ENCODE measurements around the gene CC2D1A.

The CC2D1A gene

DNA sequence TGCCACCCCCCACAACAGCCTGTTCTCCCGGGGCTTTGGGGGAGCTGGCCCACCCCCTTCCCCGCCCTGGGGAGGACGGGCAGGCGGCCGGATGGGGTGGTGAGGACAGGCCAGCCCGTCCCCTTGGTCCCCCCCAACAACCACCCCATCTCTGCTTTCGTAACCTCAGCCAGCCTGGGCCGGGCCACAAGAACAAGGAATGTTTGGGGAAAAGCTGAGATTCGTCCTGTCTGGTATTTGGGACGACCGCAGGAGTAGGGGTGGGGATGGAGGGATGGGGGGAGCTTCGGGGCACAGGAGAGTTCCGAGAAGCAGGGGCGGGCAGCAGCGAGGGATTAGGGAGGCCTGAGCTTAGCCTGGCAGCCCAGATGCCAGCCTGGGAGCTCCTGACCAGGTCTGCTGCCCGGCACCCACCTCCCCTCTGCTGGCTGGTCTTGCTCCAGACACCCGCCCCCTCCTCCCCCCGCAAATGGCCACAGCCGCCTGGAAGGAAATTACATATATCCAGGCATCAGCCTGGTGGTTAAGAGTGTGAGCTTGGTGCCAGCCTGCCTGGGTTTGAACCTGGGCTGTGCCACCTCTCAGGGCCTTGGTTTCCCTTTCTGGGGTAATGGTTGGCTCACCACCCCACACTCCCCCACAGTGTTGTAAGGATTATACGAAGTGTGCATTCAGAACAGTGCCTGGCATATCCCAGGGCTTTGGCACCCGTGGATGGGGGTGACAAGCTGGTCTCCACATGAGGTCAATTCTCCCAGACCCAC, 32.5 kb downstream of the CC2D1A start, which contains the start of gene PODNL1:
Gene PODNL1 (minus strand): TSS at position 117 of the 764 bp plus-strand sequence. CDS start 236 bp downstream, outside the sequence.
- in situ Hi-C loops (cut with HindIII; ENCODE audit: low pct_unique_long_range_greater_than_20kb, low sequenced_read_pairs) = no loop called here
- DNase-seq (ENCODE audit: low read depth in 1 of 2, low spot score in 1 of 2) = no peak
- TF ChIP-seq JUND (IDR thresholded peaks at IDR 0.05; ENCODE audit: low read depth) = no peak

DNA sequence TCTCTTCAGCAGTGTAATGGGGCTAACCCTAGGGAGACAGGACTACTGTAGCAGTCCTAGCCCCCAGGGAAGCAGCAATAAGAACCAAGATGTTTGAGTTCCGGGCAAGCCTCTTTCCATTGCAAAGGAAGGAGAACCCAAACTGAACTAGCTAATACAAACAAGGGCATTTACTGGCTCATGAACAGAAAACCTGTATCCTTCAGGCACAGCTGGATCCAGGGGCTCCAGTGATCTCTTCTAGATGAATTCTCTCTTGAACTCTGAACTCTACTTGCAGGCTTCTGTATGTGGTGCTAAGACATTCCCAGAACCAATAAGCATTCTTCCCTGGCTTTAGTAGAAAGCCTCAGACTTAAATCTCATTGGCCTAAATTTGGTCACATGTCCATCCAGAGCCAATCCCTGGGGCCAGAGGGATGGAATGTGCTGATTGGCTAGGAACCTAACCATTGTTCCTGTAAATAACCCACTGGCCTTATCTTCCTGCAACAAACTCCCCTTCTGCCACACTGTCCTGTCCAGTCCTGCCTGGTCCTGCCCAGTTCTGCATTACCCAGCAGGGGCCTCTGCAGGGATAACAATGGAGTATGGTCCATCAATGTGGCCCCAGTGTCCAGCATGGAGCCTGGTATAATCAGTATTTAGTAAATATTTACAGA, 36.2 kb downstream of the CC2D1A start:
- TF ChIP-seq JUND (IDR thresholded peaks at IDR 0.05; ENCODE audit: low read depth) = no peak
- DNase-seq (ENCODE audit: low read depth in 1 of 2, low spot score in 1 of 2) = no peak
- in situ Hi-C loops (cut with HindIII; ENCODE audit: low pct_unique_long_range_greater_than_20kb, low sequenced_read_pairs) = no loop called here

DNA sequence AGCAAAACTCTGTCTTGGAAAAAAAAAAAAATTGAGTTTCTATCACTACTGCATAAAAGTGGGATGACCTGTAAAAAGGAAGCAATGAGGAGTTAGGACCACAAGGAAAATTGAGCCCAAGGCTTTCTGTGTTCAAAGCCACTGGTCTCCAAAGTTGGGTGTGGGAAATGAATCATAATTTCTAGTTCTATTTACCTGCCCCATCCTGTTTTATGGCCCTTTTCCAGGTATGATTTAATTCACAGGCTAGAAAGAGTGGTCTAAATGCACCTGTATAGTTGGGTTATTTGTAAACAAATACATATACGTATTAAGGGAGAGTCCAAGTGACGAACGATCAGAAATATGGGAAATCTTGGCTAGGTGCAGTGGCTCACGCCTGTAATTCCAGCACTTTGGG, 40.4 kb downstream of the CC2D1A start:
- no peak for DNase-seq (ENCODE audit: low read depth in 1 of 2, low spot score in 1 of 2)
- TF ChIP-seq JUND (IDR thresholded peaks at IDR 0.05; ENCODE audit: low read depth) = no peak
- in situ Hi-C loops (cut with HindIII; ENCODE audit: low pct_unique_long_range_greater_than_20kb, low sequenced_read_pairs) = no loop called here

DNA sequence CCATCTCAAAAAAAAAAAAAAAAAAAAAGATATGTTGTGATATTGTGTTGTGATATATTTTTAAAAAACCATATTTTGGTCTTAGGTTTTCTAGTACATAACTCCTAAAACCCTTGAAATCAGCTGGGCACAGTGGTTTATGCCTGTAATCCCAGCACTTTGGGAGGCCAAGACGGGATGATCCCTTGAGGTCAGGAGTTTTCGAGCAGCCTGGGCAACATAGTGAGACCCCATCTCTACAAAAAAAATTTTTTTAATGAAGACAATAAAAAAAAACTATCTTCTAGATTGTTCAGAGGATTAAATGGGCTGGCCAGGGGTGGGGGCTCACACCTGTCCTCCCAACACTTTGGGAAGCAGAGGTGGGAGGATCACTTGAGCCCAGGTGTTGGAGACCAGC, 45.0 kb downstream of the CC2D1A start:
- no peak for TF ChIP-seq JUND (IDR thresholded peaks at IDR 0.05; ENCODE audit: low read depth)
- in situ Hi-C loops (cut with HindIII; ENCODE audit: low pct_unique_long_range_greater_than_20kb, low sequenced_read_pairs) = no loop called here
- no peak for DNase-seq (ENCODE audit: low read depth in 1 of 2, low spot score in 1 of 2)

DNA sequence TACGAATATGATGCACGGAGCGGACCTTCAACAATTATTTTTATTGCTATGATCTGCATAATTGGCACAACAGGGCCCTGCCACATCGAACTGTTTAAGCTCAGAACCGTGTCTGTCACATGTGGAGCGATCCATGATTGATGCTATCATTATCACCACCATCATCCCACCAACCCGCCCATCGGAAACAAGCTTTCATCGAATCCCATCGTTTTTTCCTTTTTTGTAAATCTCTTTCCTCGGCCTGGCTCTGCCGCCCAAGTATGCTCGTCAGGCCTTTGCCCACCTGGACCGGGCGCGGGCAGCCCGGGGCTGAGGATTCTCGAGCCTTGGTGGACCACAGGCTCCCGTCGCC, 45.8 kb downstream of the CC2D1A start:
- no peak for DNase-seq (ENCODE audit: low read depth in 1 of 2, low spot score in 1 of 2)
- no peak for TF ChIP-seq JUND (IDR thresholded peaks at IDR 0.05; ENCODE audit: low read depth)
- in situ Hi-C loops (cut with HindIII; ENCODE audit: low pct_unique_long_range_greater_than_20kb, low sequenced_read_pairs) = no loop called here

DNA sequence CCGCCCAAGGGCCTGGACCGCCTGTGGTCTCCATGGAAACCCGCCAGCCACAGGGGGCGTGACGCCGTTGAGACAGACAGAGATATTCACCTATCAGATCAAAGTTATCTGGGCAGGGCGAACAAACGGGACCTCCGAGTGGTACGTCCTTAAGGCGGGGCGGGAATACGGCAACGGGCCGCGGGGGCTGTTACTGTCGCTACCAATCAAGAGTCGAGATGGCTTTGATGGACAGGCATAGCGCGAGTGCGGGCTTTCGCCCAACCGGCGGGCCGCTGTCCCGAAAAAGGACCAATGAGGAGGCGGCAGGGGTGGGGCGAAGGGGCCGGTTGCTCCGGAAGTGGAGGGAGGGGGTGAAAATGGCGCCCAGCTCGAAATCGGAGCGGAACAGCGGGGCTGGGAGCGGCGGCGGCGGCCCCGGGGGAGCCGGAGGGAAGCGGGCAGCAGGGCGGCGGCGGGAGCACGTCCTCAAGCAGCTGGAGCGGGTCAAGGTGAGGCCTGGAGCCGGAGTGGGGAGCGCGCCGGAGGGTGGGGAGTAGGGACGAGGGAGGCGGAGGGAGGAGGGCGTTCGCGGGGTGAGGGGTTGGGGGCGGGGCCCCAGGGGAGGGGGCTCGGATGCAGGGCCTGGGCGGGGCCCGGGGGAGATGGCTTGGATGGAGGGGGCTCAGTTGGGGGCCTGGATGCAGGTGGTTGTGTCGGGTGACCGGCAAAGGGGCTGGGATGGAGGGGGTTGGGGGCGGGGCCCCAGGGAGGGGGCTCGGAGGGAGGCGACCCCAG, 46.3 kb downstream of the CC2D1A start, which contains the start of gene DCAF15:
Gene DCAF15 (plus strand): TSS at position 356 of the 777 bp plus-strand sequence. CDS start 4 bp downstream, at position 360.
- TF ChIP-seq JUND (IDR thresholded peaks at IDR 0.05; ENCODE audit: low read depth) = no peak
- in situ Hi-C loops (cut with HindIII; ENCODE audit: low pct_unique_long_range_greater_than_20kb, low sequenced_read_pairs) = no loop called here
- DNase-seq (ENCODE audit: low read depth in 1 of 2, low spot score in 1 of 2) = peak; percentile 99

DNA sequence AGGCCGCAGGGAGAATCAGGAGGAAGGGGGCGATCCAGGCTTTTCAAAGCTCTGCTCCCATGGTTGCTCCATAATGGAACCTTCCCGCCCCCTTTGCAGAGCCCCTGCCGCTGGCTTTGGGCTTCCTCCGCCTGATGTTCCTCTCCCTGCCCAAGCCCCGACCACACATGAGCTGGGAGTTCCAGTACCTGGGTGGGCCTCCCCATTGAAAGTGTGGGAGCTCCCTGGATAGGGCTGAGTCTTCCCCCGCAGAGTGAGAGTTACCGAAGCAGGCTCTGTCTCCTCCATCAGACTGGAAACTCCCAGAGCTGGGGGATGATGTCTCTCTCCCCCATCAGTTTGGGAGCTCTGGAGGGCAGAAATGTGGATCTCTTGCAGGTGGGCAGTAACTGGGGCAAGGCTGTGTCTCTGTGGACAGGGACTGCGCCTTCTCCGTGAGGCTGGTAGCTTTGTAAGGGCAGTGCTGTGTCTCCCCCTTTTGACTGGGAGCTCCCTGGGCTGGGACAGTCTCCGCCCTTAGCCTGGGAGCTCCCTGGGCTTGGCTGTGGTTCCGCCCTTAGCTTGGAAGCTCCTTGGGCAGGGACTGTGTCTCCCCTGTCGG, 47.0 kb downstream of the CC2D1A start:
- in situ Hi-C loops (cut with HindIII; ENCODE audit: low pct_unique_long_range_greater_than_20kb, low sequenced_read_pairs) = no loop called here
- no peak for TF ChIP-seq JUND (IDR thresholded peaks at IDR 0.05; ENCODE audit: low read depth)
- peak; percentile 46 to 58 for DNase-seq (ENCODE audit: low read depth in 1 of 2, low spot score in 1 of 2)

DNA sequence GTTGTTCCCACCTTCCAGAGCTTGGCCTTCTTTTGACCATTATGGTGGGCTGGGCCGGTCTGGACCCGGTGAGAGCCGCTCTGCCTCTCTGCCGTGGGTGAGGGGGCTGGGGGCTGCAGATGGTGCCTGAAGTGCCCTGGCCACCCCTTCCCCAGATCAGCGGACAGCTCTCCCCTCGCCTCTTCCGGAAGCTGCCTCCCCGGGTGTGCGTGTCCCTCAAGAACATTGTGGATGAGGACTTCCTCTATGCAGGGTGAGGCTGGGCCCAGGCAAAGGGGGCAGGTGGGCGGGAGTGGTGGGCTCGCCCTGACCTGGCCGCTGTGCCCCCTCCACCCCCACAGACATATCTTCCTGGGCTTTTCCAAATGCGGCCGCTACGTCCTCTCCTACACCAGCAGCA, 48.2 kb downstream of the CC2D1A start:
- TF ChIP-seq JUND (IDR thresholded peaks at IDR 0.05; ENCODE audit: low read depth) = no peak
- DNase-seq (ENCODE audit: low read depth in 1 of 2, low spot score in 1 of 2) = no peak
- in situ Hi-C loops (cut with HindIII; ENCODE audit: low pct_unique_long_range_greater_than_20kb, low sequenced_read_pairs) = no loop called here

DNA sequence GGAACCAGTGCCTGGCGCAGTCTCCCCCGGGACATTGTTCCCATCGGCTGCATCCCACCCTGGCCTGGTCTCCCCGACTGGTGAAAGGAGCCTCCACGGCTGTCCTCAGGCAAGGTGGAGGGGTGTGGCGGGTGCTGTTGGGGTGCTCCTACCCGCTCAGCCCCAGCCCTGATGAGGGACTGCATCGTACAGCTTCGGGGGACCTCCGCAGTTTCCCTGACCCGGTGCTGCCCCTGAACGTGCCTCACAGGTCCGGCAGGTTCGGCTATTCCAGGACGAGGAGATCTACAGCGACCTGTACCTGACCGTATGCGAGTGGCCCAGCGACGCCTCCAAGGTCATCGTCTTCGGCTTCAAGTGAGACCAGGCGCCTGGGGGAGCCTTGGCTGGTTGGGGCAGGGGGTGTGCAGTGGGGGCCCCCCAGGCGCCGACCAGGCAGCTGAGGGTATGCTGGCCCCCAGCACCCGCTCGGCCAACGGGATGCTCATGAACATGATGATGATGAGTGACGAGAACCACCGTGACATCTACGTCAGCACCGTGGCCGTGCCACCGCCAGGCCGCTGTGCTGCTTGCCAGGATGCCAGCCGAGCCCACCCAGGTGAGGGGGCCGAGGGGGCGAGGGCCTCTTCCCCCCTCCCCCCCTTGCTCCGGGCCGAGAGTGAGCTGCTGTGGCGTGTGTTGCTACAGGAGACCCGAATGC, 49.8 kb downstream of the CC2D1A start:
- no peak for TF ChIP-seq JUND (IDR thresholded peaks at IDR 0.05; ENCODE audit: low read depth)
- in situ Hi-C loops (cut with HindIII; ENCODE audit: low pct_unique_long_range_greater_than_20kb, low sequenced_read_pairs) = no loop called here
- no peak for DNase-seq (ENCODE audit: low read depth in 1 of 2, low spot score in 1 of 2)

DNA sequence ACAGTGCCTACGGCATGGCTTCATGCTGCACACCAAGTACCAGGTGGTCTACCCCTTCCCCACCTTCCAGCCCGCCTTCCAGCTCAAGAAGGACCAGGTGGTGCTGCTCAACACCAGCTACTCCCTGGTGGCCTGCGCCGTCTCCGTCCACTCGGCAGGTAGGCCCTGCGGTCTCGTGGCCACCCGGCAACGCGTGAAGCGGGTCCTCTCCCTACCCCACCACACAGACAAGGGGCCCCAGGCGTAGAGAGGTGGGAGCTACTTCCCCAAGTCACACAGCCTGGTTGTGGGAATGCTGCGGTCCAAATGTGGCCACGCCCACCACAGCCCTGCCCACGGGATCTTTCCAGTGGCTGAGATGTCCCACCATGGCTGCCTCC, 50.4 kb downstream of the CC2D1A start:
- no peak for TF ChIP-seq JUND (IDR thresholded peaks at IDR 0.05; ENCODE audit: low read depth)
- no peak for DNase-seq (ENCODE audit: low read depth in 1 of 2, low spot score in 1 of 2)
- in situ Hi-C loops (cut with HindIII; ENCODE audit: low pct_unique_long_range_greater_than_20kb, low sequenced_read_pairs) = no loop called here

DNA sequence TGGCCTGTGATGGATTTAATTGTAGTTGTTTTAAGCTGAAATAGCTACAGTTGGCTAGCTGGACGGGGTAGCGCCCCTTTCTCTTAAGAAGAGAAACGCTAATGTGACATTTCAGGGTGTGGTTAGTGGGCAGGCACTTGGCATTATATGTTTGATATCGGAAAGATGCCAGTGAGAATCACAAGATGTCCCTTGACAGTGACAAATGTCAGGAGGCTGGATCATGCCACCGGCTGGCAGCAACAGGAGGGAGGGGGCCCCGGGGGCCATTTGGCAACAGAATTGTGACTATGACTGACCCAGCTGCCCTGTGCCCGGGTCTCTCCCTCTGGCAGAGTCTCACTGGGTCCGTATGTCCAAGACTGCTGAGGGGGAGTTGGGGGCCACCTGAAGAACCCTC, 51.0 kb downstream of the CC2D1A start:
- no peak for TF ChIP-seq JUND (IDR thresholded peaks at IDR 0.05; ENCODE audit: low read depth)
- in situ Hi-C loops (cut with HindIII; ENCODE audit: low pct_unique_long_range_greater_than_20kb, low sequenced_read_pairs) = no loop called here

DNA sequence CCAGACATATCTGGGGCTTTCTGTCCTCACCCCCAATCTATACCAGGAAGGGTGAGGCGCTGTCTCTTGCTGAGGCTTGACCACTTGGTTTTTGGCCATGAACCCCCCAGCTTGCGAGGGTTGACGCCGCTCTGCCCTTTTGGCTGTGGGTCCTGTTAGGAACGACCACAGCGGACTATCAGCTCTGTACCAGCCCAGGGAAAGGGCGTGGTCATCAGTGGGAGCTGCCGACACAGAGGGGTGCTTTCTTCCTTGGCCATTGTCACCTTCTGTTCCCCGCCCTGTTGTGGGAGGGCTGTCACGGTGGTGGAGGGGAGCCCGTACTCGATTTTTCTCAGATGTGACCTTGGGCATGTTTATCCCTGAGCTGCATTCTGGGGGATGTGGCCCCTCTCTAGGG, 52.0 kb downstream of the CC2D1A start:
- in situ Hi-C loops (cut with HindIII; ENCODE audit: low pct_unique_long_range_greater_than_20kb, low sequenced_read_pairs) = no loop called here
- TF ChIP-seq JUND (IDR thresholded peaks at IDR 0.05; ENCODE audit: low read depth) = no peak
- no peak for DNase-seq (ENCODE audit: low read depth in 1 of 2, low spot score in 1 of 2)

More for the DNA sequence above, 51.0 kb downstream of the CC2D1A start:
- no peak for DNase-seq (ENCODE audit: low read depth in 1 of 2, low spot score in 1 of 2)
